ENCODE results near the gene LRRC74A.
A peak's percentile ranks its signal among the peaks of the same experiment; 100 is the strongest.
"Not testable (repeated sequence)": the region's sequence is repeated elsewhere in the genome, so short reads cannot be mapped to it uniquely, and the experiment has no call there.

LRRC74A gene

GRCh38 chr14:76910371-76910890, 84.2 kb downstream of the LRRC74A start:
- in situ Hi-C loops (cut with HindIII; ENCODE audit: low pct_unique_long_range_greater_than_20kb, low sequenced_read_pairs): no loop called here

GRCh38 chr14:76911473-76911872, 85.3 kb downstream of the LRRC74A start:
- TF ChIP-seq JUND (IDR thresholded peaks at IDR 0.05; ENCODE audit: low read depth): no peak
- no peak for DNase-seq (ENCODE audit: low read depth in 1 of 2, low spot score in 1 of 2)
- in situ Hi-C loops (cut with HindIII; ENCODE audit: low pct_unique_long_range_greater_than_20kb, low sequenced_read_pairs): no loop called here

More at GRCh38 chr14:76910371-76910890, 84.2 kb downstream of the LRRC74A start:
- DNase-seq (ENCODE audit: low read depth in 1 of 2, low spot score in 1 of 2): no peak
- no peak for TF ChIP-seq JUND (IDR thresholded peaks at IDR 0.05; ENCODE audit: low read depth)

- in situ Hi-C loops (cut with HindIII; ENCODE audit: low pct_unique_long_range_greater_than_20kb, low sequenced_read_pairs): not testable (repeated sequence)
These were observed 88.4 kb downstream of the LRRC74A start for GRCh38 chr14:76914533-76915081.

GRCh38 chr14:76916040-76916715, 90.0 kb downstream of the LRRC74A start:
- in situ Hi-C loops (cut with HindIII; ENCODE audit: low pct_unique_long_range_greater_than_20kb, low sequenced_read_pairs): no loop called here
- no peak for DNase-seq (ENCODE audit: low read depth in 1 of 2, low spot score in 1 of 2)
- no peak for TF ChIP-seq JUND (IDR thresholded peaks at IDR 0.05; ENCODE audit: low read depth)

More at GRCh38 chr14:76914533-76915081, 88.4 kb downstream of the LRRC74A start:
- DNase-seq (ENCODE audit: low read depth in 1 of 2, low spot score in 1 of 2): peak; percentile 90 to 98

- TF ChIP-seq JUND (IDR thresholded peaks at IDR 0.05; ENCODE audit: low read depth): no peak
- in situ Hi-C loops (cut with HindIII; ENCODE audit: low pct_unique_long_range_greater_than_20kb, low sequenced_read_pairs): no loop called here
- peak in 1 of 2 experiments; percentile 89 for DNase-seq (ENCODE audit: low read depth in 1 of 2, low spot score in 1 of 2)
These were observed 91.0 kb downstream of the LRRC74A start for GRCh38 chr14:76917158-76917596.

GRCh38 chr14:76917745-76918255, 91.6 kb downstream of the LRRC74A start:
- in situ Hi-C loops (cut with HindIII; ENCODE audit: low pct_unique_long_range_greater_than_20kb, low sequenced_read_pairs): no loop called here
- no peak for TF ChIP-seq JUND (IDR thresholded peaks at IDR 0.05; ENCODE audit: low read depth)
- DNase-seq (ENCODE audit: low read depth in 1 of 2, low spot score in 1 of 2): peak in 1 of 2 experiments; percentile 73

- in situ Hi-C loops (cut with HindIII; ENCODE audit: low pct_unique_long_range_greater_than_20kb, low sequenced_read_pairs): no loop called here
- DNase-seq (ENCODE audit: low read depth in 1 of 2, low spot score in 1 of 2): peak; percentile 54 to 85
- TF ChIP-seq JUND (IDR thresholded peaks at IDR 0.05; ENCODE audit: low read depth): no peak
These were observed 92.1 kb downstream of the LRRC74A start for GRCh38 chr14:76918256-76918781.

GRCh38 chr14:76918782-76919394, 92.7 kb downstream of the LRRC74A start:
- peak; percentile 84 for TF ChIP-seq JUND (IDR thresholded peaks at IDR 0.05; ENCODE audit: low read depth)
- in situ Hi-C loops (cut with HindIII; ENCODE audit: low pct_unique_long_range_greater_than_20kb, low sequenced_read_pairs): no loop called here
- peak; percentile 72 to 94 for DNase-seq (ENCODE audit: low read depth in 1 of 2, low spot score in 1 of 2)

All from T47D (cell line).